A673 (cell line): ENCODE results near the gene APBB1IP. TPM values are rescaled to one million over a fixed set of nuclear protein-coding genes. Genes with fewer than 3 reads are reported as not detected.

Experiments used
- BruUV-seq: library from RNA; stranded (reverse); fragments of 400-500 nt; replicated peaks from 2 replicates; lab custom pipeline; 2021; lab: Mats Ljungman, UMichigan
- CTCF ChIA-PET: fragments of 300-600 bp; sonication (Branson Sonifier 250); formaldehyde crosslinking; loops from one replicate; lab custom pipeline; 2022; ENCODE audit warnings: antibody characterized with exemption; lab: Charles Lee
- POLR2A ChIA-PET: fragments of 300-600 bp; sonication (Branson Sonifier 250); formaldehyde crosslinking; loops from one replicate; lab custom pipeline; 2022; ENCODE audit warnings: antibody characterized with exemption; ENCODE audit not compliant: low non-redundant PET; lab: Charles Lee
- DNase-seq: peaks from one replicate; pipeline ENCODE4 v3.0.0-alpha.2; 2015; ENCODE audit warnings: low spot score
- H3K27ac ChIP-seq: fragments of 200-600 bp; sonication (generic); 2 replicates; pipeline ENCODE4 v1.5.1; 2016; ENCODE audit warnings: mixed run types, low read depth, mild to moderate bottlenecking, mixed read lengths, antibody characterized with exemption, low read length; ENCODE audit not compliant: poor library complexity, severe bottlenecking
- H3K27me3 ChIP-seq: fragments of 200-600 bp; sonication (generic); replicated peaks from 2 replicates; pipeline ENCODE4 v1.6.1; 2017; ENCODE audit warnings: mixed run types, low read depth, mild to moderate bottlenecking, mixed read lengths, antibody characterized with exemption, low read length; ENCODE audit not compliant: insufficient read depth, poor library complexity
- H3K36me3 ChIP-seq: fragments of 200-600 bp; sonication (generic); 2 replicates; pipeline ENCODE4 v1.6.1; 2016; ENCODE audit warnings: mixed run types, mild to moderate bottlenecking, mixed read lengths, antibody characterized with exemption, low read length; ENCODE audit not compliant: insufficient read depth, poor library complexity, severe bottlenecking
- H3K4me1 ChIP-seq: fragments of 200-600 bp; sonication (generic); 2 replicates; pipeline ENCODE4 v1.6.1; 2017; ENCODE audit warnings: mixed run types, mild to moderate bottlenecking, mixed read lengths, antibody characterized with exemption, low read length; ENCODE audit not compliant: insufficient read depth, poor library complexity, severe bottlenecking
- H3K4me3 ChIP-seq: fragments of 200-600 bp; sonication (generic); 2 replicates; pipeline ENCODE4 v1.5.1; 2016; ENCODE audit warnings: low read depth, mixed run types, mild to moderate bottlenecking, mixed read lengths, low read length; ENCODE audit not compliant: poor library complexity, severe bottlenecking
- H3K9me3 ChIP-seq: fragments of 200-600 bp; sonication (generic); 2 replicates; pipeline ENCODE4 v1.6.1; 2016; ENCODE audit warnings: mixed run types, low read depth, mild to moderate bottlenecking, mixed read lengths, antibody characterized with exemption, low read length; ENCODE audit not compliant: poor library complexity, severe bottlenecking
- EZH2 ChIP-seq: fragments of 200-600 bp; sonication (generic); IDR thresholded peaks from 2 replicates; pipeline ENCODE4 v1.6.1; 2017; ENCODE audit warnings: borderline replicate concordance, low read depth, mild to moderate bottlenecking, mixed read lengths, antibody characterized with exemption, low read length; ENCODE audit not compliant: poor library complexity, severe bottlenecking
- intact Hi-C: fragments of 100-400 bp; cut with micrococcal nuclease; formaldehyde crosslinking; loops from one replicate; pipeline ENCODE4 v1.10.0; 2022; ENCODE audit not compliant: unreplicated experiment
- total RNA-seq: library from RNA; stranded (reverse); gene quantifications from 2 replicates; pipeline ENCODE4 v1.2.3, GENCODE V29; 2021
- TF ChIP-seq, protein P1 (sequence below): fragments of 300-800, 200-600 bp; sonication (generic); conservative IDR thresholded peaks from 2 replicates; pipeline ENCODE4 v1.5.1; 2017; ENCODE audit warnings: low read depth, mild to moderate bottlenecking, antibody characterized with exemption, low read length, moderate library complexity, mixed read lengths

Gene APBB1IP
- total RNA-seq, 1 experiment from 2014 or later = not detected

DNA sequence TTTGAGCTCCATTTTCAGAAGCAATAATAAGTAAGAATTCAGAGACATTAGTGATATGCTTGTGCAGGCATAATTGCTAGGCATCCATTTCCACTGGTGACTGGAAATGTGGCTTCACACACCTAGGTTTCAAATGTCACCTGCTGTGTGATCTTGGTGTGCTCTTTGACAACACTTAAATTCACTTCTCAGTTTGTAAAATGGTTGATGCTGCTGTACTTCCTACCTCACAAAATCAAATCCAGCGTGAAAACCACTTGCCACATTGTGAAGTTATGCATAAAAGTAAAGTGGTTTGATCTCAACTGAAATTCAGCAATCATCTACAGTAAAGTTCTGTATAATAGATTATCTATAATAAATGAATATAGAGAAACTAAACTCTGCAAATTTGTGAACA is 82.4 kb downstream of the APBB1IP start:
- intact Hi-C loops = no loop called here
- DNase-seq = no peak
- CTCF ChIA-PET = no interaction called here
- POLR2A ChIA-PET = no interaction called here
- Histone ChIP-seq H3K27me3 (no peaks in the 10 kb centered on the region), H3K36me3 (no peaks in the 10 kb centered on the region), H3K9me3 (no peaks in the 10 kb centered on the region), H3K4me1 (no peaks in the 10 kb centered on the region), H3K4me3 (no peak overlapping the region), H3K27ac (no peak overlapping the region)
- no peak for TF ChIP-seq EZH2
- TF ChIP-seq, protein P1, sequence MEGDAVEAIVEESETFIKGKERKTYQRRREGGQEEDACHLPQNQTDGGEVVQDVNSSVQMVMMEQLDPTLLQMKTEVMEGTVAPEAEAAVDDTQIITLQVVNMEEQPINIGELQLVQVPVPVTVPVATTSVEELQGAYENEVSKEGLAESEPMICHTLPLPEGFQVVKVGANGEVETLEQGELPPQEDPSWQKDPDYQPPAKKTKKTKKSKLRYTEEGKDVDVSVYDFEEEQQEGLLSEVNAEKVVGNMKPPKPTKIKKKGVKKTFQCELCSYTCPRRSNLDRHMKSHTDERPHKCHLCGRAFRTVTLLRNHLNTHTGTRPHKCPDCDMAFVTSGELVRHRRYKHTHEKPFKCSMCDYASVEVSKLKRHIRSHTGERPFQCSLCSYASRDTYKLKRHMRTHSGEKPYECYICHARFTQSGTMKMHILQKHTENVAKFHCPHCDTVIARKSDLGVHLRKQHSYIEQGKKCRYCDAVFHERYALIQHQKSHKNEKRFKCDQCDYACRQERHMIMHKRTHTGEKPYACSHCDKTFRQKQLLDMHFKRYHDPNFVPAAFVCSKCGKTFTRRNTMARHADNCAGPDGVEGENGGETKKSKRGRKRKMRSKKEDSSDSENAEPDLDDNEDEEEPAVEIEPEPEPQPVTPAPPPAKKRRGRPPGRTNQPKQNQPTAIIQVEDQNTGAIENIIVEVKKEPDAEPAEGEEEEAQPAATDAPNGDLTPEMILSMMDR = no peak
- no TSS peak for BruUV-seq

DNA sequence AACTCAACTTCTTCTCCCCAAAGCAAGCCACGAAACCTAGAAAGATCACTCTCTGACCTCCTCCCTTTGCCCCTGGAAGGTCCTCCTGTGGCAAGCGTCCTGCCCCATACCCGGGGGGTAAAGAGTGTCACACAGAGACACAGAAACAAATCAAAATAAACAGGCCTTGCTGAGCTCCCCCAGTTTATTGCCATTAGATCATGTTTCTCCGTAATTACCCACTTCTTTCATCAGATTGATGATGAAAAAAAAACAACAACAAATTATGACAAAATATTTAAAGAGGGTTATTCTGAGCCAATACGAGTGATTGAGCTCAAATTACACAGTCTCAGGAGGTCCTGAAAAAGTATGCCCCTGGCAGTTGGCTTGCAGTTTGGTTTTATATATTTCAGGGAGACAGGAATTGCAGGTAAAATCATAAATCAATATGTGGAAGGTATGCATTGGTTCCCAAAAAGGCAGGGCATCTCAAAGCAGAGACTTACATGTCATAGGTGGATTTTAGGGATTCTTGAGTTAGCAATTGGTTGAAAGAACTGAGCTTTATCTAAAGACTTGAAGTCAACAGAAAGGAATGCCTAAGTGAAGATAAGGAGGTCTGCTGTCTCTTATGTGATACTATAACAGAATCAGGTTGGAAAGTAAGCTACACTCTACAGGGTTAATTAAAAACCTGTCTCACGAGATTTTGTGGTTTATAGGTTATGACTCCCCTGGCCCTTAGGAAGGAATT is 86.2 kb downstream of the APBB1IP start:
- no peaks in the 10 kb centered on the region for H3K4me1 ChIP-seq
- H3K36me3 ChIP-seq = no peaks in the 10 kb centered on the region
- no peak for TF ChIP-seq EZH2
- no peak overlapping the region for H3K4me3 ChIP-seq
- no peak for DNase-seq
- CTCF ChIA-PET = no interaction called here
- no TSS peak for BruUV-seq
- intact Hi-C loops = no loop called here
- POLR2A ChIA-PET = no interaction called here
- no peaks in the 10 kb centered on the region for H3K9me3 ChIP-seq
- H3K27me3 ChIP-seq = no peaks in the 10 kb centered on the region
- no peak overlapping the region for H3K27ac ChIP-seq

DNA sequence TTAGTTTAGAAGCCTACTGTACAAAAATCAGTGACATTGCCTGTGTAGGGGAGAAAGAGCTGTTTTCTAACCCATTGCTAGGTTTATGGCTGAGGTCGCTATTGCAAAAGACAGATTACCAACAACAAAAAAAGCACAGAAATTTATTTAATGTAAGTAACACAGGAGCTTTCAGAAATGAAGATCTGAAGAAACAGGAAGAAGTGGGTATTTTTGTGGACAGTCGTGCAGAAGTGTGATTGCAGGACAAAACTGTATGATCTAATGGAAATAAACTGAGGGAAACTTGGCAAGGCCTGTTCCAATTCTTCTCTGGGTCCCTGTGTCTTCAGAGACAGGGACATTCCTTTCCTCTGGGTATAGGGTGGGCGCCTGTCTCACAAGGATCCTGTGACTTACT is 87.4 kb downstream of the APBB1IP start:
- POLR2A ChIA-PET = no interaction called here
- no TSS peak for BruUV-seq
- TF ChIP-seq EZH2 = no peak
- TF ChIP-seq, protein P1 = no peak
- Histone ChIP-seq H3K36me3 (no peaks in the 10 kb centered on the region), H3K4me1 (no peaks in the 10 kb centered on the region), H3K27me3 (no peaks in the 10 kb centered on the region), H3K4me3 (no peak overlapping the region), H3K9me3 (no peaks in the 10 kb centered on the region), H3K27ac (no peak overlapping the region)
- no peak for DNase-seq
- CTCF ChIA-PET = no interaction called here
- intact Hi-C loops = no loop called here

DNA sequence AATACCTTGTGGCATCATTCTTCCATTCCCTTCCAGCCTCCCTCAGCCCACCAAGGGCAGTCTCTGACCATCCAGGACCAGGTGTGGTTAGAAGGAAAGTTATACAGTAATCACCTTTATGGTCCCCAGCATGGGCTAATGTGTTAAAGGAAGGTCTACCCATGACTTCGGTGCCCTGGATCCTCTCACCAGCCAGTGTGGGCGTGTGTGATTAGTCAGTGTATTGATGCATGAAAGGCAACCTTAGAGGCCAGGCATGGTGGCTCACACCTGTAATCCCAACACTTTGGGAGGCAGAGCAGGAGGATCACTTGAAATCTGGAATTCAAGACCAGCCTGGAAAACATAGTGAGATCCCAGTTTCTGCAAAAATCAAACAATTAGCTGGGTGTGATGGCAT is 88.9 kb downstream of the APBB1IP start:
- DNase-seq = no peak
- Histone ChIP-seq H3K9me3 (no peaks in the 10 kb centered on the region), H3K36me3 (no peaks in the 10 kb centered on the region), H3K27me3 (no peaks in the 10 kb centered on the region), H3K4me1 (no peaks in the 10 kb centered on the region), H3K4me3 (no peak overlapping the region), H3K27ac (no peak overlapping the region)
- TF ChIP-seq, protein P1 = no peak
- TF ChIP-seq EZH2 = no peak
- CTCF ChIA-PET = no interaction called here
- intact Hi-C loops = no loop called here
- BruUV-seq = no TSS peak
- POLR2A ChIA-PET = no interaction called here
